NT2/D1 (cell line): Measurements from ENCODE around the gene METTL13.

Experiments
- SUZ12 ChIP-seq: IDR thresholded peaks from 2 replicates; pipeline ENCODE4 v1.6.1; 2011; ENCODE audit not compliant: insufficient read length, insufficient read depth; ENCODE audit errors: extremely low read depth
- ZNF274 ChIP-seq: IDR thresholded peaks from 2 replicates; pipeline ENCODE4 v1.6.1; 2011; ENCODE audit warnings: mild to moderate bottlenecking, low read depth, low read length

DNA sequence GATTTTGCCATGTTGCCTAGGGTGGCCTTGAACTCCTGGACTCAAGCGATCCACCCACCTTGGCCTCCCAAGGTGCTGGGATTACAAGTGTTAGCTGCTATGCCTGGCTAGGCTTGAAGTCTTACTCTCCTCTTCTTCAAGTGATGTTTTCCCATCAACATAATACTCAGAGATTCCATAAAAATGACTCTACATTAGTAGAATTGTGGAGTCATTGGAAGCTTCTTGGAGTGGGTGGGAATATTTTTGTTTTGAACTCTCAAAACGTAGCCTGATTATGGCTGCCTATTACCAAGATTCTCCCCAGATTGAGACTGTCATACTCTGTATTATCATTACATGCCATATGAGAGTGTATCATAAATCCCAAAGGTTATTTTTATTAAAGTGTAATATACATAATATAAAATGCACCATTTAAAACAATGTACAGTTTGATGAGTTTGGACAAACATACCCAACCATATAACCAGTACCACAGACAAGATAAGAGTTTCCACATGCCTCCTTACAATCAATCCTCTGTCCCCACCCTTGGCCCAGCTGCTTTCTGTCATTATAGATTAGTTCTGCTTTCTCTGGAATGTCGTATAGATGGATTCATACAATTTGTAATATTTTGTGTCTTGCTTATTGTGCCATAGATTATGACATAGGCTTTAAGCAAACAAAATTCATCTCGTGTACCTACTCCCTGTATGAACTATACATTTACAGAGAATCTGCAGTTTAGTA lies 51.8 kb downstream of the METTL13 start:
- TF ChIP-seq ZNF274 (no peak), SUZ12 (no peak)
